Left ventricle myocardium inferior (tissue), 1 donor: ENCODE results near the gene ETNK2. TPM values are rescaled to one million over a fixed set of nuclear protein-coding genes. Genes with fewer than 3 reads are reported as not detected.

Experiments
- DNase-seq: peaks from one replicate; pipeline ENCODE4 v3.0.0-alpha.2; 2020
- H3K27ac ChIP-seq: fragments of 200-600 bp; replicated peaks from 2 replicates; pipeline ENCODE4 v1.8.0; 2021
- H3K27me3 ChIP-seq: fragments of 200-600 bp; 2 replicates; pipeline ENCODE4 v1.8.0; 2021; ENCODE audit warnings: low read depth
- H3K36me3 ChIP-seq: fragments of 200-600 bp; 2 replicates; pipeline ENCODE4 v1.8.0; 2021
- H3K4me1 ChIP-seq: fragments of 200-600 bp; 2 replicates; pipeline ENCODE4 v1.8.0; 2021
- H3K4me3 ChIP-seq: fragments of 200-600 bp; 2 replicates; pipeline ENCODE4 v1.8.0; 2021; ENCODE audit warnings: mild to moderate bottlenecking, moderate library complexity
- H3K9me3 ChIP-seq: fragments of 200-600 bp; replicated peaks from 2 replicates; pipeline ENCODE4 v1.8.0; 2021
- CTCF ChIP-seq: fragments of 200-600 bp; IDR thresholded peaks from 2 replicates; pipeline ENCODE4 v1.8.0; 2021; ENCODE audit warnings: antibody characterized with exemption, mild to moderate bottlenecking, borderline replicate concordance
- intact Hi-C: fragments of 100-400 bp; cut with micrococcal nuclease; formaldehyde crosslinking; loops from one replicate; pipeline ENCODE4 v1.11.0; 2022
- total RNA-seq: library from RNA; stranded (reverse); fragmentation: NEBNext Ultra II Directional; extraction: Animal tissue kit (Norgen Biotek cat#: 25700); gene quantifications from one replicate; pipeline ENCODE4 v1.2.1, GENCODE V29; 2021
- donor health status: DM: no; HTN: yes; CAD: no; lungs with severe emphysema.

ETNK2 gene
- total RNA-seq, 1 donor from 2014 or later: 4.4 TPM

DNA sequence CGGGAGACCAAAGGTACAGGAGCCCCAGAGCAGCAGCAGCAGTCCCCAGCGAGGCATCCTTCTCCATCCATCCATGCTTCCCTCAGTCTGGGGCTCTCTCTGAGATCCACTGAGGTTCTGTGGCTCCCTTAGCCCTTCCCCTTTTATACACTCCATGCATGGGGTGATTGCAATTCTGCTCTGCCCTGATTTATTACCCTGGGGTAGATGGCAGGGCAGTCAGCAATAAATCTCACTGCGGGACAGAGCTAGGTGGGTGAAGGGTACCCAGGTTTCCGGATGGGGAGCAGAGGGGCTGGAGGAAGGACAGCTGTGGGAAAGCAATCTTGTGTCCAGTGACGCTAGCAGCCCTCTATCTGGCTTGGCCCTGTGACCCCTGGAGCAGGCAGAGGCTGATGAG, 14.4 kb upstream of the ETNK2 start, which contains the start of gene REN:
TSS of gene REN (minus strand) at position 119 of the 400 bp plus-strand sequence. CDS start at position 75, 44 bp downstream.
- intact Hi-C loops: loop anchor here (10.0 kb wide), 1 partner anchor 229 kb away; no protein-coding TSS in a partner anchor
- Histone ChIP-seq H3K27ac (no peak within 1 kb of the TSS), H3K27me3 (peaks cover 25% of the 10 kb centered on the region), H3K4me3 (no peak within 1 kb of the TSS), H3K36me3 (no peaks in the 10 kb centered on the region), H3K9me3 (peaks cover 29% of the 10 kb centered on the region), H3K4me1 (no peaks in the 10 kb centered on the region)
- TF ChIP-seq CTCF: no peak
- DNase-seq: no peak

DNA sequence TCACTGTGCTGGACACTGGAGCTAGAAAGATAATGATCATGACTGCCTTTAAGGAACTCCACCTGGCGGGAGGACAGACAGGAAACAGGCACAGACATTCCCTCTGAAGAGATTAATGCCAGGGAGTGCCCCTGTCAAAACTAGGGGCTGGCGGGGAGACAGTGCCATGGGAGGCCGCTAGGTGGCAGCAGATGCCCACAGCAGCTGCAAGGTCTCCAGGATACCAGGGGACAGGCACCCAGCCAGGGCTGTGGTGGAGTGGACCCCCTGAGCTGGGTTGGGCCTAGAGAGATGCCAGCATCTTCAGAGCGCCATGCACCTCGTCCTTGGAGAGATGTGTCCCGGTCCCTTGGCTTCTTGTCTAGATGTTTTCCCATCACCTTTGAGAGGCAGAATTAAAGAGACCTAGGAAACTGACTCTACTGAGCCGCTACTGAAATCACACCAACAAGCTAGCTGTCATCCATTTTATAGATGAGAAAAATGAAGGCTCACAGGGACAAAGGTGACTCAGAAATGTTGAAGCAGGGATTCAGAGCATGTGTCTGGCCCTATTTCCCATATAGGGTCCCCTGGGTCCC, 10.7 kb upstream of the ETNK2 start:
- peak; percentile 100 for TF ChIP-seq CTCF
- H3K4me3 ChIP-seq: no peak overlapping the region
- no peaks in the 10 kb centered on the region for H3K4me1 ChIP-seq
- H3K36me3 ChIP-seq: no peaks in the 10 kb centered on the region
- DNase-seq: peak; percentile 78
- no peaks in the 10 kb centered on the region for H3K9me3 ChIP-seq
- H3K27ac ChIP-seq: no peak overlapping the region
- intact Hi-C loops: loop anchor here (2.0 to 10.0 kb wide), 3 partner anchors 44 to 232 kb away; no protein-coding TSS in a partner anchor
- H3K27me3 ChIP-seq: peaks cover 42% of the 10 kb centered on the region

- H3K36me3 ChIP-seq: no peaks in the 10 kb centered on the region
- no peak overlapping the region for H3K27ac ChIP-seq
- H3K4me3 ChIP-seq: no peak overlapping the region
- no peak for TF ChIP-seq CTCF
- no peaks in the 10 kb centered on the region for H3K4me1 ChIP-seq
- H3K9me3 ChIP-seq: no peaks in the 10 kb centered on the region
- DNase-seq: no peak
- intact Hi-C loops: loop anchor here (2.0 to 10.0 kb wide), 3 partner anchors 45 to 233 kb away; no protein-coding TSS in a partner anchor
- H3K27me3 ChIP-seq: peaks cover 39% of the 10 kb centered on the region
Measured at GRCh38 chr1:204161609-204162493, 10.0 kb upstream of the ETNK2 start.

GRCh38 chr1:204157962-204158361, 6.1 kb upstream of the ETNK2 start:
- Histone ChIP-seq H3K9me3 (no peaks in the 10 kb centered on the region), H3K27me3 (peaks cover 44% of the 10 kb centered on the region), H3K4me3 (no peak overlapping the region), H3K27ac (no peak overlapping the region), H3K36me3 (no peaks in the 10 kb centered on the region), H3K4me1 (no peaks in the 10 kb centered on the region)
- TF ChIP-seq CTCF: no peak
- intact Hi-C loops: no loop called here
- DNase-seq: no peak

DNA sequence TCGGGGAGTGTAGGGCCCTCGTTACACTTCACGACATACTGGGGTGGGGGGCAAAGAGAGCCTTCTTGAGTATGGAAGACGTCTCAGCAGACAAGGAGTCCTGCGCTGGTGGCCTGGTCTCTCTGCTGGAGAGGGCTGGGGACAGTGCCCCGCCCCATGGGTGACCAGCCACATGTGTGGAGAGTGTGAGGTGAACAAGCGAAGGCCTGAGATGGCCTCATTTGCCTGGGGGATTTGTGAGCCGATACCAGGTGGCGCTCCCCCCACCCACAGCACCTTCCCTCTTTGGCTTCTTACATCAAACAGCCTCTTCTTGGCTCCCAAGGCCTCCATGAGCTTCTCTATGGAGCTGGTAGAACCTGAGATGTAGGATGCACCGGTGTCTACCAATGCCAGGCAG, 4.0 kb upstream of the ETNK2 start:
- DNase-seq: no peak
- Histone ChIP-seq H3K9me3 (no peaks in the 10 kb centered on the region), H3K4me1 (peaks cover 19% of the 10 kb centered on the region), H3K36me3 (no peaks in the 10 kb centered on the region), H3K27me3 (peaks cover 31% of the 10 kb centered on the region), H3K4me3 (no peak overlapping the region), H3K27ac (no peak overlapping the region)
- intact Hi-C loops: no loop called here
- TF ChIP-seq CTCF: no peak
